ENCODE measurements around the gene ZNF878. TPM values are rescaled to one million over a fixed set of nuclear protein-coding genes. Genes with fewer than 3 reads are reported as not detected.

The ZNF878 gene
- total and polyA plus RNA-seq, 2 of the 8 experiments (the other 6 are each of a cell fraction or from before 2014, with no cell fraction given): 0.91 to 9.1 TPM

DNA sequence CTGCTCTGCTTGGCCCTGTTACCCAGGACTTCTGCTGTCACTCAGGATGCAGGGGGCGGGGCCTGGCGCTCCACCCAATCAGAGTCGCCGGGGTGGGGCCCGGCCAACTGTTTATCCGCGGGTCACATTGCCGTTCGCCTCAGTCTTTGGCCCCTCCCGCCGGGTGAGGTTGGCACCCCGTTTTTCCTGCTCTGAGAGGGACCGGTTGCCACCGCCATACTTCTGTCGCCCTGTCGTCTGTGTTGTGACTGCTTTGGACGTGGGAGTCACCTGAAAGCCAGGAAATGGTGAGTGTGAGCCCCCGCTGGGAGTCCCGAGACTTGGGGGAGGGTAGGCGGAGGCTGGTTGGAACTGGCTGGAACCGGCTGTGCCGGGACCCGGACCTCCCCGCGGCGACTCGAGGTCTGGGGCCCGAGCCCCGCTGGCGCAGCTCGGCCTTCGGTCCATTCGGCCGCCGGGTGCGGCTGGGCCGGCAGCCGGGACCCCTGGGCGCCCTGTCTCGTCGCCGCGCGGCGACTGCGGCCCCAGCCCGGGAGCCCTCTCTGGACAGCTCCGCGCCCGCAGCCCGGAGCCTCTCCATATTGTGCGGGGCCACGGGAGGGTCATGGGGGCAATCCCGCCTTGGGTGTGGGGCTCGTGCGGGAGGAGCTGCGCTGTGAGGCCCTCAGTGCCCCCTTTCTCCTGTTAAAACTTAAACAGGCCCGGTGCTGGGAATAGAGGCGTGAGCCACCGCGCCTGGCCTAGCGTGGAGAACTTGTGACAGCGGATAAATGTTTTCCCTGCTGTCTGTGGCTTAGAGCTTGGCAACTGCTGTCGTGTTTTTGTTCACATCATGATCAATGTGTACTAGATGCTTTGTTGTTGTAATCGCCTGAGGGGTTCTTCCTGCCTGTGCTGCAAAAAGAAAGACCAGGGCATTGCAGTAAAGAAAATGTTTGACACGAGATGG lies 12.1 kb upstream of the ZNF878 start, which contains the start of gene ZNF844 (continued):
- TF ChIP-seq TCF12 (IDR thresholded peaks at IDR 0.05; ENCODE audit: low read depth, low read length) (no peak), YY1 (IDR thresholded peaks at IDR 0.05; ENCODE audit: low read depth, low read length) (no peak), GTF2F1 (IDR thresholded peaks at IDR 0.05; ENCODE audit: borderline replicate concordance, low read depth, low read length) (peak; percentile 67; the same call in 1 of the 2 replicates), SAP30 (IDR thresholded peaks at IDR 0.05; ENCODE audit: insufficient read depth, insufficient replicate concordance, low read length) (no peak), MAX (IDR thresholded peaks at IDR 0.05) (peak; percentile 63), GABPA (IDR thresholded peaks at IDR 0.05; ENCODE audit: borderline replicate concordance, insufficient read depth, low read length) (no peak), SP2 (IDR thresholded peaks at IDR 0.05; ENCODE audit: low read length) (no peak), RBBP5 (IDR thresholded peaks at IDR 0.05; ENCODE audit: borderline replicate concordance, low read depth, low read length) (peak; percentile 73; the same call in 1 of the 2 replicates), CHD2 (IDR thresholded peaks at IDR 0.05; ENCODE audit: low read length) (0 out of 2 replicates have a peak, but pooled peaks have one; percentile 36), KDM1A (IDR thresholded peaks at IDR 0.05; ENCODE audit: borderline replicate concordance, low read length) (no peak), BCL11A (IDR thresholded peaks at IDR 0.05; ENCODE audit: low read depth in 2 of 2, low read length in 2 of 2) (no peak)

Measured in H1 (cell line).